GM12878 (cell line): ENCODE measurements around the gene KCTD19. TPM values are rescaled to one million over a fixed set of nuclear protein-coding genes. Genes with fewer than 3 reads are reported as not detected.

Source experiments
- ATAC-seq: fragments of 200-7000 bp; cut with Tn5 transposase; 3 replicates; pipeline ENCODE4 v1.9.1; 2020; ENCODE audit warnings: mild to moderate bottlenecking, moderate library complexity
- BruUV-seq: library from RNA; stranded (reverse); fragments of 400-500 nt; replicated peaks from 2 replicates; lab custom pipeline; 2021; lab: Mats Ljungman, UMichigan
- CTCF ChIA-PET: fragments of 300-600 bp; sonication (Branson Sonifier 250); formaldehyde crosslinking; extraction: SDS; loops from one replicate; lab custom pipeline; 2021; ENCODE audit warnings: inconsistent platforms; lab: Yijun Ruan, JAX
- POLR2A ChIA-PET: fragments of 350-600 bp; formaldehyde crosslinking; extraction: SDS; loops from one replicate; lab custom pipeline; 2021; ENCODE audit warnings: inconsistent platforms; lab: Charles Lee
- RAD21 ChIA-PET: fragments of 300-600 bp; sonication (Branson Sonifier 250); formaldehyde crosslinking; loops from one replicate; lab custom pipeline; 2023; ENCODE audit warnings: antibody characterized with exemption; ENCODE audit not compliant: unreplicated experiment; lab: Charles Lee
- SMC1A ChIA-PET: fragments of 300-600 bp; sonication (Branson Sonifier 250); formaldehyde crosslinking; loops from one replicate; lab custom pipeline; 2023; ENCODE audit not compliant: unreplicated experiment, uncharacterized antibody; lab: Charles Lee
- DNase-seq: peaks from one replicate; pipeline ENCODE4 v3.0.0-alpha.2; 2011; ENCODE audit warnings: low read depth, low spot score
- FAIRE-seq: peaks from 3 replicates; lab custom pipeline; 2011; peaks lifted over from hg19 to GRCh38; lab: Jason Lieb, UNC
- H2AFZ ChIP-seq: 2 replicates; pipeline ENCODE4 v1.6.0; 2011; ENCODE audit warnings: low read depth, low read length, control low read depth; ENCODE audit not compliant: control insufficient read depth
- H3K27ac ChIP-seq: 2 replicates; pipeline ENCODE4 v1.5.1; 2011; ENCODE audit warnings: control low read depth; ENCODE audit not compliant: control insufficient read depth, insufficient read depth
- H3K27me3 ChIP-seq, 2 experiments: replicated peaks in 1 of 2; 2 replicates each; pipeline versions ENCODE4 v1.6.0 to v1.6.1; 2011; ENCODE audit warnings: low read length in 1 of 2; ENCODE audit not compliant: control insufficient read depth in 2 of 2, insufficient read depth in 2 of 2
- H3K36me3 ChIP-seq, 2 experiments: 2 replicates each; pipeline ENCODE4 v1.5.1; 2011; ENCODE audit warnings: low read length in 1 of 2; ENCODE audit not compliant: control insufficient read depth in 2 of 2, insufficient read depth in 2 of 2
- H3K4me1 ChIP-seq: 2 replicates; pipeline ENCODE4 v1.6.1; 2011; ENCODE audit warnings: mild to moderate bottlenecking, low read length, moderate library complexity, mixed read lengths; ENCODE audit not compliant: control insufficient read depth, insufficient read depth
- H3K4me2 ChIP-seq: 2 replicates; pipeline ENCODE4 v1.6.0; 2011; ENCODE audit warnings: control low read depth; ENCODE audit not compliant: control insufficient read depth, insufficient read depth
- H3K4me3 ChIP-seq: fragments of 200-600 bp; sonication (generic); 2 replicates; pipeline ENCODE4 v1.5.1; 2016
- H3K79me2 ChIP-seq: 2 replicates; pipeline ENCODE4 v1.6.0; 2011; ENCODE audit warnings: low read length; ENCODE audit not compliant: control insufficient read depth, insufficient read depth
- H3K9ac ChIP-seq: 2 replicates; pipeline ENCODE4 v1.8.0; 2011; ENCODE audit warnings: low read length, control low read depth, mixed read lengths; ENCODE audit not compliant: control insufficient read depth, insufficient read depth
- H3K9me3 ChIP-seq: replicated peaks from 3 replicates; pipeline ENCODE4 v1.5.1; 2011; ENCODE audit warnings: mild to moderate bottlenecking, low read length; ENCODE audit not compliant: control insufficient read depth, insufficient read depth
- H4K20me1 ChIP-seq: 2 replicates; pipeline ENCODE4 v1.6.0; 2011; ENCODE audit not compliant: control insufficient read depth, insufficient read depth
- BHLHE40 ChIP-seq, 2 experiments: fragments of 450-650 bp in 1 of 2; IDR thresholded peaks; 2 replicates each; pipeline ENCODE4 v1.6.1; 2011 to 2017; ENCODE audit warnings: low read depth in 2 of 2, borderline replicate concordance in 1 of 2, improper control_type of control experiment in 1 of 2, low read length in 1 of 2, mild to moderate bottlenecking in 1 of 2
- CHD4 ChIP-seq: fragments of 200-600 bp; sonication (generic); IDR thresholded peaks from 2 replicates; pipeline ENCODE4 v1.6.1; 2016; ENCODE audit warnings: mild to moderate bottlenecking
- EGR1 ChIP-seq, 2 experiments: IDR thresholded peaks; 1 replicate in 1 of 2; 2 replicates in 1 of 2; pipeline ENCODE4 v1.6.1; 2011 to 2012; ENCODE audit warnings: low read depth in 2 of 2, low read length in 2 of 2, borderline replicate concordance in 1 of 2, mild to moderate bottlenecking in 1 of 2, moderate library complexity in 1 of 2
- FOXK2 ChIP-seq: fragments of 450-650 bp; IDR thresholded peaks from 2 replicates; pipeline ENCODE4 v1.6.1; 2017; ENCODE audit warnings: mild to moderate bottlenecking, moderate library complexity
- HDGF ChIP-seq: fragments of 450-650 bp; IDR thresholded peaks from 2 replicates; pipeline ENCODE4 v1.6.1; 2016; ENCODE audit warnings: antibody characterized with exemption
- MEF2B ChIP-seq: fragments of 450-650 bp; IDR thresholded peaks from 2 replicates; pipeline ENCODE4 v1.6.1; 2018; ENCODE audit warnings: mild to moderate bottlenecking, moderate library complexity; ENCODE audit not compliant: partially characterized antibody, poor library complexity, severe bottlenecking
- MXI1 ChIP-seq: fragments of 150-350 bp; IDR thresholded peaks from 2 replicates; pipeline ENCODE4 v1.6.1; 2011; ENCODE audit warnings: low read depth, mild to moderate bottlenecking, inconsistent platforms, low read length, improper control_type of control experiment
- RFX5 ChIP-seq: IDR thresholded peaks from 2 replicates; pipeline ENCODE4 v1.6.1; 2011; ENCODE audit warnings: low read depth, low read length, improper control_type of control experiment
- SMAD5 ChIP-seq: IDR thresholded peaks from 2 replicates; pipeline ENCODE4 v1.6.1; 2016; ENCODE audit warnings: antibody characterized with exemption, low read depth
- SREBF2 ChIP-seq: IDR thresholded peaks from 2 replicates; pipeline ENCODE4 v1.6.1; 2012; ENCODE audit warnings: mild to moderate bottlenecking, low read length
- SUZ12 ChIP-seq: fragments of 200-600 bp; sonication (generic); IDR thresholded peaks from one replicate; pipeline ENCODE4 v1.6.1; 2018; ENCODE audit warnings: antibody characterized with exemption, mild to moderate bottlenecking; ENCODE audit not compliant: unreplicated experiment
- ZNF622 ChIP-seq: fragments of 450-650 bp; IDR thresholded peaks from 2 replicates; pipeline ENCODE4 v1.6.1; 2017; ENCODE audit warnings: mild to moderate bottlenecking, inconsistent platforms
- WGBS: methylation state at CpG from one replicate; pipeline ENCODE4 v1.1.6; 2016; ENCODE audit warnings: low lambda C conversion rate; ENCODE audit not compliant: insufficient replicate concordance, insufficient coverage; ENCODE audit errors: missing lambda C conversion rate; 5-methylcytosine and 5-hydroxymethylcytosine counted together
- in situ Hi-C: fragments of 300-500 bp; cut with MboI; formaldehyde crosslinking; loops from 9 replicates; pipeline ENCODE4 v1.14.3; 2018; ENCODE audit warnings: mixed read lengths
- intact Hi-C: fragments of 100-400 bp; cut with micrococcal nuclease; formaldehyde crosslinking; loops from one replicate; pipeline ENCODE4 v1.14.2; 2022; ENCODE audit not compliant: unreplicated experiment
- polyA plus RNA-seq, 11 experiments: library from polyadenylated mRNA; depleted of rRNA in 4 of 11; unstranded in 6 of 11; stranded (reverse) in 5 of 11; fragments of >200 nt; fragmentation: Nextera tagmentation in 4 of 11; fragmentation: Illumina TruSeq in 1 of 11; extraction: Ambion mirVana in 4 of 11; extraction: Trizol in 1 of 11; gene quantifications; 1 replicate in 1 of 11; 2 replicates in 10 of 11; pipeline versions ENCODE4 v1.2.1 to v1.2.3, GENCODE V29; 2011 to 2016; ENCODE audit warnings: inconsistent platforms in 2 of 11, missing spikeins in 2 of 11, low read depth in 1 of 11
- total RNA-seq, 4 experiments: library from RNA; depleted of rRNA in 3 of 4; stranded (reverse); fragments of >200 nt in 3 of 4; fragmentation: Illumina TruSeq in 1 of 4; extraction: Trizol in 1 of 4; gene quantifications; 2 replicates each; pipeline versions ENCODE4 v1.2.1 to v1.2.3, GENCODE V29; 2013 to 2021
- TF ChIP-seq, protein P1 (sequence below): fragments of 450-650 bp; IDR thresholded peaks from 2 replicates; pipeline ENCODE4 v1.6.1; 2017; ENCODE audit warnings: mild to moderate bottlenecking
- TF ChIP-seq, protein P2 (sequence below): fragments of 450-650 bp; IDR thresholded peaks from 2 replicates; pipeline ENCODE4 v1.6.1; 2017; ENCODE audit warnings: mild to moderate bottlenecking, moderate library complexity
- TF ChIP-seq, protein P3 (sequence below): IDR thresholded peaks from 2 replicates; pipeline ENCODE4 v1.6.1; 2011; ENCODE audit warnings: mild to moderate bottlenecking, low read depth, low read length, moderate library complexity; ENCODE audit not compliant: insufficient replicate concordance
- TF ChIP-seq, protein P4 (sequence below): IDR thresholded peaks from 2 replicates; pipeline ENCODE4 v1.6.1; 2012; ENCODE audit warnings: low read depth, low read length, improper control_type of control experiment

The KCTD19 gene
- total and polyA plus RNA-seq, 10 of the 15 experiments (the other 5 are each of a cell fraction or from before 2014, with no cell fraction given) = 1.6 to 8.9 (median 3.9) TPM

DNA sequence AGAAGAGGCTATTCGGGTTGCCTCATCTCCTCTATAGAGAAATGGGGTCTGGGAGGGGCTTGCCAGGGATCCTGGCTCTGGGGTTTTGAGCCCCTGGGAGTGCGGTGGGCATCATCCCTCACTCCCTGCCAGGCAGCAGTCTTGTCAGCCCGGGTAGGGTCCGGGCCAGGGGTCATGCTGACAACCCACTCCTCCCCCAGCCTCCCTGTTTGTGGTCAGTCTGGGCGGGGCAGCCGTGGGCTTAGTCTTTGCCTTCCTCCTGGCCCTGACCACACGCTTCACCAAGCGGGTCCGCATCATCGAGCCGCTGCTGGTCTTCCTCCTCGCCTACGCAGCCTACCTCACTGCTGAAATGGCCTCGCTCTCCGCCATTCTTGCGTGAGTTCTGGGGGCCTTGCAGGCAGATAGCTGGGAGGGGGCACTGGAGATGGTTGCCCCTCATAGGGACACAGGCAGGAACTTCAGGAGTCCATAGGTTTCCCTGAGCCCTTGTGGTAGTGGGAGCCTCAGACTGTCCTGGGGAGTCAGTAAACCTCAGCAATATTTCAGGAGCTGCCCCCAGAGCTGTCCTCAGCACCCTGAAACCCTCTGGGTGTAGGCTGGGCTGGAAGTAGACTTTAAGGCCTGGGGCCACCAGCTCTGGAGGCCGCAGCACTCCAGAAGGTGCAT, 70.9 kb downstream of the KCTD19 start:
- CTCF ChIA-PET = interaction anchor here (0.6 kb wide), 1 partner anchor 146 kb away, joined by 3 read pairs; no protein-coding TSS in a partner anchor
- Histone ChIP-seq H4K20me1 (no peaks in the 10 kb centered on the region), H3K4me2 (no peak overlapping the region), H3K9ac (no peak overlapping the region), H3K36me3 (no peaks in the 10 kb centered on the region; a peak in 1 of 4 replicates), H3K79me2 (no peaks in the 10 kb centered on the region), H3K27ac (no peak overlapping the region), H3K27me3 (no peaks in the 10 kb centered on the region), H3K4me1 (no peaks in the 10 kb centered on the region), H3K9me3 (no peaks in the 10 kb centered on the region), H2AFZ (no peak overlapping the region), H3K4me3 (no peak overlapping the region)
- SMC1A ChIA-PET = no interaction called here
- RAD21 ChIA-PET = no interaction called here
- POLR2A ChIA-PET = interaction anchor here (0.5 kb wide), 1 partner anchor 125 kb away, joined by 3 read pairs; no protein-coding TSS in a partner anchor
- intact Hi-C loops = no loop called here
- WGBS = 64% methylated on average over 17 of the region's 17 CpGs
- BruUV-seq = no TSS peak
- DNase-seq = no peak
- no peak for FAIRE-seq
- in situ Hi-C loops = no loop called here
- no peak for ATAC-seq
- no peak for TF ChIP-seq CHD4
- no peak for TF ChIP-seq SMAD5
- TF ChIP-seq, protein P1, sequence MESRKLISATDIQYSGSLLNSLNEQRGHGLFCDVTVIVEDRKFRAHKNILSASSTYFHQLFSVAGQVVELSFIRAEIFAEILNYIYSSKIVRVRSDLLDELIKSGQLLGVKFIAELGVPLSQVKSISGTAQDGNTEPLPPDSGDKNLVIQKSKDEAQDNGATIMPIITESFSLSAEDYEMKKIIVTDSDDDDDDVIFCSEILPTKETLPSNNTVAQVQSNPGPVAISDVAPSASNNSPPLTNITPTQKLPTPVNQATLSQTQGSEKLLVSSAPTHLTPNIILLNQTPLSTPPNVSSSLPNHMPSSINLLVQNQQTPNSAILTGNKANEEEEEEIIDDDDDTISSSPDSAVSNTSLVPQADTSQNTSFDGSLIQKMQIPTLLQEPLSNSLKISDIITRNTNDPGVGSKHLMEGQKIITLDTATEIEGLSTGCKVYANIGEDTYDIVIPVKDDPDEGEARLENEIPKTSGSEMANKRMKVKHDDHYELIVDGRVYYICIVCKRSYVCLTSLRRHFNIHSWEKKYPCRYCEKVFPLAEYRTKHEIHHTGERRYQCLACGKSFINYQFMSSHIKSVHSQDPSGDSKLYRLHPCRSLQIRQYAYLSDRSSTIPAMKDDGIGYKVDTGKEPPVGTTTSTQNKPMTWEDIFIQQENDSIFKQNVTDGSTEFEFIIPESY = no peak
- no peak for TF ChIP-seq HDGF
- TF ChIP-seq, protein P2, sequence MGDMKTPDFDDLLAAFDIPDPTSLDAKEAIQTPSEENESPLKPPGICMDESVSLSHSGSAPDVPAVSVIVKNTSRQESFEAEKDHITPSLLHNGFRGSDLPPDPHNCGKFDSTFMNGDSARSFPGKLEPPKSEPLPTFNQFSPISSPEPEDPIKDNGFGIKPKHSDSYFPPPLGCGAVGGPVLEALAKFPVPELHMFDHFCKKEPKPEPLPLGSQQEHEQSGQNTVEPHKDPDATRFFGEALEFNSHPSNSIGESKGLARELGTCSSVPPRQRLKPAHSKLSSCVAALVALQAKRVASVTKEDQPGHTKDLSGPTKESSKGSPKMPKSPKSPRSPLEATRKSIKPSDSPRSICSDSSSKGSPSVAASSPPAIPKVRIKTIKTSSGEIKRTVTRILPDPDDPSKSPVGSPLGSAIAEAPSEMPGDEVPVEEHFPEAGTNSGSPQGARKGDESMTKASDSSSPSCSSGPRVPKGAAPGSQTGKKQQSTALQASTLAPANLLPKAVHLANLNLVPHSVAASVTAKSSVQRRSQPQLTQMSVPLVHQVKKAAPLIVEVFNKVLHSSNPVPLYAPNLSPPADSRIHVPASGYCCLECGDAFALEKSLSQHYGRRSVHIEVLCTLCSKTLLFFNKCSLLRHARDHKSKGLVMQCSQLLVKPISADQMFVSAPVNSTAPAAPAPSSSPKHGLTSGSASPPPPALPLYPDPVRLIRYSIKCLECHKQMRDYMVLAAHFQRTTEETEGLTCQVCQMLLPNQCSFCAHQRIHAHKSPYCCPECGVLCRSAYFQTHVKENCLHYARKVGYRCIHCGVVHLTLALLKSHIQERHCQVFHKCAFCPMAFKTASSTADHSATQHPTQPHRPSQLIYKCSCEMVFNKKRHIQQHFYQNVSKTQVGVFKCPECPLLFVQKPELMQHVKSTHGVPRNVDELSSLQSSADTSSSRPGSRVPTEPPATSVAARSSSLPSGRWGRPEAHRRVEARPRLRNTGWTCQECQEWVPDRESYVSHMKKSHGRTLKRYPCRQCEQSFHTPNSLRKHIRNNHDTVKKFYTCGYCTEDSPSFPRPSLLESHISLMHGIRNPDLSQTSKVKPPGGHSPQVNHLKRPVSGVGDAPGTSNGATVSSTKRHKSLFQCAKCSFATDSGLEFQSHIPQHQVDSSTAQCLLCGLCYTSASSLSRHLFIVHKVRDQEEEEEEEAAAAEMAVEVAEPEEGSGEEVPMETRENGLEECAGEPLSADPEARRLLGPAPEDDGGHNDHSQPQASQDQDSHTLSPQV = no peak
- TF ChIP-seq RFX5 = no peak
- TF ChIP-seq BHLHE40 (IDR thresholded peaks at IDR 0.05; ENCODE audit: borderline replicate concordance in 1 of 2, low read depth in 2 of 2, low read length in 1 of 2) = no peak
- TF ChIP-seq SREBF2 = no peak
- TF ChIP-seq MXI1 = no peak
- TF ChIP-seq, protein P3, sequence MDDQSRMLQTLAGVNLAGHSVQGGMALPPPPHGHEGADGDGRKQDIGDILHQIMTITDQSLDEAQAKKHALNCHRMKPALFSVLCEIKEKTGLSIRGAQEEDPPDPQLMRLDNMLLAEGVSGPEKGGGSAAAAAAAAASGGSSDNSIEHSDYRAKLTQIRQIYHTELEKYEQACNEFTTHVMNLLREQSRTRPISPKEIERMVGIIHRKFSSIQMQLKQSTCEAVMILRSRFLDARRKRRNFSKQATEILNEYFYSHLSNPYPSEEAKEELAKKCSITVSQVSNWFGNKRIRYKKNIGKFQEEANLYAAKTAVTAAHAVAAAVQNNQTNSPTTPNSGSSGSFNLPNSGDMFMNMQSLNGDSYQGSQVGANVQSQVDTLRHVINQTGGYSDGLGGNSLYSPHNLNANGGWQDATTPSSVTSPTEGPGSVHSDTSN = no peak
- TF ChIP-seq SUZ12 = no peak
- TF ChIP-seq FOXK2 = no peak
- no peak for TF ChIP-seq ZNF622
- no peak for TF ChIP-seq EGR1 (IDR thresholded peaks at IDR 0.05; ENCODE audit: borderline replicate concordance in 1 of 2, low read depth in 2 of 2, low read length in 2 of 2)
- no peak for TF ChIP-seq MEF2B
- TF ChIP-seq, protein P4, sequence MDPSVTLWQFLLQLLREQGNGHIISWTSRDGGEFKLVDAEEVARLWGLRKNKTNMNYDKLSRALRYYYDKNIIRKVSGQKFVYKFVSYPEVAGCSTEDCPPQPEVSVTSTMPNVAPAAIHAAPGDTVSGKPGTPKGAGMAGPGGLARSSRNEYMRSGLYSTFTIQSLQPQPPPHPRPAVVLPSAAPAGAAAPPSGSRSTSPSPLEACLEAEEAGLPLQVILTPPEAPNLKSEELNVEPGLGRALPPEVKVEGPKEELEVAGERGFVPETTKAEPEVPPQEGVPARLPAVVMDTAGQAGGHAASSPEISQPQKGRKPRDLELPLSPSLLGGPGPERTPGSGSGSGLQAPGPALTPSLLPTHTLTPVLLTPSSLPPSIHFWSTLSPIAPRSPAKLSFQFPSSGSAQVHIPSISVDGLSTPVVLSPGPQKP = no peak
